ENCODE measurements around the gene ELK4.

DNA sequence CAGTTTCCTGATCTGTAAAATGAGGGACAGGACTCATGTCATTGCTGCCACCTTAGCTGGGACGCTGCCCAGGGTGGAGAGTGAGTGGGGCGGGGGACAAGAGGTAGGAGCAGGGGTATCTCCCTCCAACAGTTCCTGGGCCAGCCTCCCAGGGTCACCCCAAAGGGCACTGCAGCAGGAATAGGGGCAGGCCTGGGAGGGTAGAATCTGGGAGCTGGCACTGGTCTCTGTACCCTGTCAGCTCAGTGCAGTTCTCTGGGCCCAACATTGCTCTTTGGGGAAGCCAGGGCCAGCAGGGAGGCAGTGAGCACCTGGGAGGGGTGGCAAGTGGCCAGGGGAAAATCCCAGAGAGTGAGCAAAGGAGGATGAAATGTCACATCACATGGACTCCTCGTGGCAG is 55.8 kb downstream of the ELK4 start:
- TF ChIP-seq, protein P1, sequence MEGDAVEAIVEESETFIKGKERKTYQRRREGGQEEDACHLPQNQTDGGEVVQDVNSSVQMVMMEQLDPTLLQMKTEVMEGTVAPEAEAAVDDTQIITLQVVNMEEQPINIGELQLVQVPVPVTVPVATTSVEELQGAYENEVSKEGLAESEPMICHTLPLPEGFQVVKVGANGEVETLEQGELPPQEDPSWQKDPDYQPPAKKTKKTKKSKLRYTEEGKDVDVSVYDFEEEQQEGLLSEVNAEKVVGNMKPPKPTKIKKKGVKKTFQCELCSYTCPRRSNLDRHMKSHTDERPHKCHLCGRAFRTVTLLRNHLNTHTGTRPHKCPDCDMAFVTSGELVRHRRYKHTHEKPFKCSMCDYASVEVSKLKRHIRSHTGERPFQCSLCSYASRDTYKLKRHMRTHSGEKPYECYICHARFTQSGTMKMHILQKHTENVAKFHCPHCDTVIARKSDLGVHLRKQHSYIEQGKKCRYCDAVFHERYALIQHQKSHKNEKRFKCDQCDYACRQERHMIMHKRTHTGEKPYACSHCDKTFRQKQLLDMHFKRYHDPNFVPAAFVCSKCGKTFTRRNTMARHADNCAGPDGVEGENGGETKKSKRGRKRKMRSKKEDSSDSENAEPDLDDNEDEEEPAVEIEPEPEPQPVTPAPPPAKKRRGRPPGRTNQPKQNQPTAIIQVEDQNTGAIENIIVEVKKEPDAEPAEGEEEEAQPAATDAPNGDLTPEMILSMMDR (IDR thresholded peaks at IDR 0.05): no peak
- TF ChIP-seq POLR2AphosphoS5 (IDR thresholded peaks at IDR 0.05): no peak

Data from sigmoid colon (tissue), 4 donors.